Measurements from ENCODE around the gene CRYGS. TPM values are rescaled to one million over a fixed set of nuclear protein-coding genes. Genes with fewer than 3 reads are reported as not detected.
A peak's percentile ranks its signal among the peaks of the same experiment; 100 is the strongest.
"Not testable (repeated sequence)": the region's sequence is repeated elsewhere in the genome, so short reads cannot be mapped to it uniquely, and the experiment has no call there.

CRYGS gene
- total RNA-seq, 4 donors from 2014 or later, result 0.39 to 3.1 (median 3.1) TPM; not detected in 1

DNA sequence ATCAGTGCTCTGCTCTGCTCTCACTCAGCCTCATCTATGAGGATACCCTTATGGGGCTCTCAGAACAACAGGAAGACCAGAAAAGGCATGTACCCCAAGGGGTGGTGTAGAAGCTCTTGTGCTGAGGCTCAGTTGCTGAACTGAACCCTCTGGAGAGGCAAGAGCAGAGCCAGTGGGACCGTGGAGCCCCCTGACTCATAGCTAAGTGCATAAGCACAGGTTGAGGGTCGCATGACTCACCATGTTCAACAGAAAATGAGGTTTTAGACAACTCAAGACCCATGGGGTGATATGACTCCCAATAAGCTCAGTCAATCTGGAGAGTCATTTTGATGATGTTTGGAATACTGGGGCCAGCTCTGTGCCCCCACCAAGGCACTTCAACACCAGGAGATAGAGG lies 37.3 kb downstream of the CRYGS start:
- TF ChIP-seq POLR2A (IDR thresholded peaks at IDR 0.05) (no peak), POLR2AphosphoS5 (IDR thresholded peaks at IDR 0.05) (no peak), EP300 (IDR thresholded peaks at IDR 0.05) (no peak)
- TF ChIP-seq, protein P1, sequence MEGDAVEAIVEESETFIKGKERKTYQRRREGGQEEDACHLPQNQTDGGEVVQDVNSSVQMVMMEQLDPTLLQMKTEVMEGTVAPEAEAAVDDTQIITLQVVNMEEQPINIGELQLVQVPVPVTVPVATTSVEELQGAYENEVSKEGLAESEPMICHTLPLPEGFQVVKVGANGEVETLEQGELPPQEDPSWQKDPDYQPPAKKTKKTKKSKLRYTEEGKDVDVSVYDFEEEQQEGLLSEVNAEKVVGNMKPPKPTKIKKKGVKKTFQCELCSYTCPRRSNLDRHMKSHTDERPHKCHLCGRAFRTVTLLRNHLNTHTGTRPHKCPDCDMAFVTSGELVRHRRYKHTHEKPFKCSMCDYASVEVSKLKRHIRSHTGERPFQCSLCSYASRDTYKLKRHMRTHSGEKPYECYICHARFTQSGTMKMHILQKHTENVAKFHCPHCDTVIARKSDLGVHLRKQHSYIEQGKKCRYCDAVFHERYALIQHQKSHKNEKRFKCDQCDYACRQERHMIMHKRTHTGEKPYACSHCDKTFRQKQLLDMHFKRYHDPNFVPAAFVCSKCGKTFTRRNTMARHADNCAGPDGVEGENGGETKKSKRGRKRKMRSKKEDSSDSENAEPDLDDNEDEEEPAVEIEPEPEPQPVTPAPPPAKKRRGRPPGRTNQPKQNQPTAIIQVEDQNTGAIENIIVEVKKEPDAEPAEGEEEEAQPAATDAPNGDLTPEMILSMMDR (IDR thresholded peaks at IDR 0.05), result no peak
- Histone ChIP-seq H3K27me3 (no peaks in the 10 kb centered on the region), H3K36me3 (no peaks in the 10 kb centered on the region), H3K4me3 (no peak overlapping the region), H3K27ac (no peak overlapping the region), H3K9me3 (no peaks in the 10 kb centered on the region), H3K4me1 (peaks cover 0 to 19% (median 0%) of the 10 kb centered on the region in 3 donors)
- ATAC-seq, result no peak
- 94 to 100% methylated on average over 1 to 2 of the region's 2 CpGs for WGBS, 2 donors (ENCODE audit: low coverage in 1 of 2)

DNA sequence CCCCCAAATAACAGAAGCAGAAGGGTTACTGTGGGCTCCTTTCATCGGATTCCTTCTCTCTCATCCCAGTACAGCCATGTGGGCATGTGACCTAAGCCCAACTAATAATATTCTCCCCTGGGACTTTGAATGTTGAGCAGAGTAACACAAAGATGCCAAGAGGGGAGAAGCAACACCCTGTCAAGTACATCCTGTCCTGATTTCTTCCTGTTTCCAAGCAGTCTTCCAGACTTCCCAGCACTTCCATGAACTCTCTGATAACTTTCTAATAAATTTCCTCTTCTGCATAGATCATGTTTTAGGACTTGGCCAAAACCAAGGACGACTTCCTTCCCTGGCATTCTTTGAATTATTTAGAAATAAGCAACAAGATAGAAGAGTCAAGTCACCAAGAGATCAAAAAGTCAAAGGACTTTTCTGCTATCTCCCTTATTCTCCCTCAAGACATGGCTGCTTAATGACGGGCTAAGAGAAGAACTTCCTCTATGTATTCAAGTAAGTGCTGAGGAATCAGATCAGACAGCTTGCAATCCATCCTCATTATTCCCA lies 37.9 kb downstream of the CRYGS start:
- H3K27ac ChIP-seq, result no peak overlapping the region
- 61 to 65% methylated on average over 2 to 3 of the region's 3 CpGs for WGBS, 2 donors (ENCODE audit: low coverage in 1 of 2)
- ATAC-seq, result no peak
- no peaks in the 10 kb centered on the region for H3K9me3 ChIP-seq
- peaks cover 0 to 19% (median 0%) of the 10 kb centered on the region in 3 donors for H3K4me1 ChIP-seq
- TF ChIP-seq POLR2A (IDR thresholded peaks at IDR 0.05), result no peak
- no peak for TF ChIP-seq POLR2AphosphoS5 (IDR thresholded peaks at IDR 0.05)
- TF ChIP-seq EP300 (IDR thresholded peaks at IDR 0.05), result no peak
- TF ChIP-seq, protein P1 (IDR thresholded peaks at IDR 0.05), result no peak
- H3K36me3 ChIP-seq, result no peaks in the 10 kb centered on the region
- no peaks in the 10 kb centered on the region for H3K27me3 ChIP-seq
- no peak overlapping the region for H3K4me3 ChIP-seq

DNA sequence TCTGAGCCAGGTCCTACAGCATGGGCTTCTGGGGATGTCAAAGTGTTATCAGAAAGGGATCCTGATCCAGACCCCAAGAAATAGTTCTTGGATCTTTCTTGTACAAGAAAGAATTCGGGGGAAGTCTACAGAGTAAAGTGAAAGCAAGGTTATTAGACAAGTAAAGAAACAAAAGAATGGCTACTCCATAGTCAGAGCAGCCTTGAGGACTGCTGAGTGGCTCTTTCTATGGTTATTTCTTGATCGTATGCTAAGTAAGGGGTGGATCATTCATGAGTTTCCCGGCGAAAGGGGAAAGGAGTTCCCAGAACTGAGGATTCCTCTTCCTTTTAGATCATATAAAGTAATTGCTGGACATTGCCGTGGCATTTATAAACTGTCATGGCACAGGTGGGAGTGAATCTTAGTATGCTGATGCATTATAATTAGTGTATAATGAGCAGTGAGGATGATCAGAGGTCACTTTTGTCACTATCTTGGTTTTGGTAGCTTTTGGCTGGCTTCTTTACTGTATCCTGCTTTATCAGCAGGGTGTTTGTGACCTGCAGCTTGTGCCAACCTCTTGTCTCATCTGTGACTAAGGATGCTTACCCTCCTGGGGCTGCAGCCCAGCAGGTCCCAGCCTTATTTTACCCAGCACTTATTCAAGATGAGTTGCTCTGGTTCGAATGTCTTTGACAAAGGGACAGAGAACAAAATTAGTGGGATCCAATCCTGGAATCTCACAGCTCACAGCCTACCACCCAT lies 41.0 kb downstream of the CRYGS start:
- no peak overlapping the region for H3K4me3 ChIP-seq
- no peak for ATAC-seq
- H3K27me3 ChIP-seq, result no peaks in the 10 kb centered on the region
- H3K4me1 ChIP-seq, result peaks cover 0 to 19% (median 0%) of the 10 kb centered on the region in 3 donors
- H3K36me3 ChIP-seq, result no peaks in the 10 kb centered on the region
- peaks cover 0 to 4% (median 0%) of the 10 kb centered on the region in 3 donors for H3K9me3 ChIP-seq
- no peak for TF ChIP-seq EP300 (IDR thresholded peaks at IDR 0.05)
- TF ChIP-seq POLR2AphosphoS5 (IDR thresholded peaks at IDR 0.05), result no peak
- TF ChIP-seq POLR2A (IDR thresholded peaks at IDR 0.05), result no peak
- TF ChIP-seq, protein P1 (IDR thresholded peaks at IDR 0.05), result no peak
- peak overlapping the region in 2 of 4 donors; percentile 31 to 40 for H3K27ac ChIP-seq
- WGBS, 2 donors (ENCODE audit: low coverage in 1 of 2), result 50 to 72% methylated on average over 5 of the region's 6 CpGs

DNA sequence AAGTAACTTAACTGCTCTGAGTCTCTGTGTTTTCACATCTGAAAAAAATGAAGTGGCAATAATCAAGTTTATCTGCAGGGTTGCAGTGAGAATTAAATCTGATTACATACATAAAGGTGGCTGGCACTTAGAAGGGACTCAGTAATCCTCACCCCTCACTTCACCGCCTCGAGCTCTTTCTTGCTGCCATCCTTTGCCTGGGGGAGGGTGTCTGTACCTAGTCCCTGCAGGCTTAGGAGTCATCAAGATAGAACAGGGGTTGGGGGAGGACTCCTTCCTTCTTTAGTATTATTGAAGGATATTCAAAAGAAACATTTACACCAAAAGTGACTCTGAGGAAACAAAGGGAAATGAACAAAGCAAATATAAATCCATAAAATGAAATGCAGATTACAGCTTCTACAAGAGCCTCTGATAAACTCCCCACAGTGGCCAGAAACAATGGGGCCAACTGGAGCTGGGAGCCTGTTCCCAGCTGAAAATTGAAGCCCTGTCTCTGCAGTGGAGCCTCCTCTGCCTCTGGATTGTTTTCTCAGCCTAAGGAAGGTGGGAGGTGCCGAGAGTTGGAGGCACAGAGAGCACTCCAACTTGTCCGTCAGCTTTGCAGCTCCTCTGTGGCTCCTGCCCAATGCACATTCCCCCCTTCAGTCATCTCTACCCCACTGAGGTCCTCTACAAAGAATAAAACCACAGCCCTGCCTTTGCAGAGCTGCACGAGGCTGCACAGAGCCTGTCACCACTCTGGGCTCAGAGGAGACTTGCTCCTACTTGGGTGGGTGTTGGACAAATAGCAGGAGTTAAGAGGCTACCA lies 41.8 kb downstream of the CRYGS start:
- H3K9me3 ChIP-seq, result peaks cover 0 to 4% (median 0%) of the 10 kb centered on the region in 3 donors
- H3K27me3 ChIP-seq, result no peaks in the 10 kb centered on the region
- TF ChIP-seq POLR2AphosphoS5 (IDR thresholded peaks at IDR 0.05) (no peak), POLR2A (IDR thresholded peaks at IDR 0.05) (no peak)
- peaks cover 0 to 19% (median 0%) of the 10 kb centered on the region in 3 donors for H3K4me1 ChIP-seq
- no peaks in the 10 kb centered on the region for H3K36me3 ChIP-seq
- peak overlapping the region in 1 of 4 donors; percentile 31 for H3K27ac ChIP-seq
- no peak overlapping the region for H3K4me3 ChIP-seq
- ATAC-seq, result no peak
- WGBS, 2 donors (ENCODE audit: low coverage in 1 of 2), result 48 to 83% methylated on average over 2 to 4 of the region's 5 CpGs

DNA sequence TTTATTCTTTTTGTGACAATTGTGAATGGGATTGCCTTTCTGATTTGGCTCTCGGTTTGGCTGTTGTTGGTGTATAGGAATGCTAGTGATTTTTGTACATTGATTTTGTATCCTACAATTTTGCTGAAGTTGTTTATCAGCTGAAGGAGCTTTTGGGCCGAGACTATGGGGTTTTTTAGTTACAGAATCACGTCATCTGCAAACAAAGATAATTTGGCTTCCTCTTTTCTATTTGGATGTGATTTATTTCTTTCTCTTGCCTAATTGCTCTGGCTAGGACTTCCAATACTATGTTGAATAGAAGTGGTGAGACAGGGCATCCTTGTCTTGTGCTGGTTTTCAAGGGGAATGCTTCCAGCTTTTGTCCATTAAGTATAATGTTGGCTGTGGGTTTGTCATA lies 44.2 kb downstream of the CRYGS start:
- not testable (repeated sequence) for H3K27me3 ChIP-seq, H3K27ac ChIP-seq, ATAC-seq, H3K36me3 ChIP-seq, H3K4me3 ChIP-seq, H3K9me3 ChIP-seq
- 74 to 85% methylated on average over 3 of the region's 3 CpGs for WGBS, 2 donors (ENCODE audit: low coverage in 1 of 2)
- H3K4me1 ChIP-seq, result peaks cover 0 to 36% (median 0%) of the 10 kb centered on the region in 3 donors

DNA sequence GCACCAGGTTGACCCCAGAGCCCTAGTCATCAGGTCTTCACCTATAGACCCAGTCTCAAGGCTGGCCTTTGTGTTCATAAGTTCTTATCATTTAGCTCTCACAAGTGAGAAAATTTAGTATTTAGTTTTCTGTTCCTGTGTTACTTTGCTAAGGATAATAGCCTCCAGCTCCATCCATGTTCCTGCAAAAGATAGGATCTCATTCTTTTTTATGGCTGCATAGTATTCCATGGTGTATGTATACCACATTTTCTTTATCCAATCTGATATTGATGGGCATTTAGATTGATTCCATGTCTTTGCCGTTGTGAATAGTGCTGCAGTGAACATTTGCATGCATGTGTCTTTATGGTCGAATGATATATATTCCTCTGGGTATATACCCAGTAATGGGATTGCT lies 46.2 kb downstream of the CRYGS start:
- not testable (repeated sequence) for H3K4me3 ChIP-seq, H3K9me3 ChIP-seq, ATAC-seq, H3K36me3 ChIP-seq, H3K27me3 ChIP-seq, H3K27ac ChIP-seq
- WGBS, 2 donors (ENCODE audit: low coverage in 1 of 2), result 95 to 100% methylated on average over 2 of the region's 2 CpGs
- peaks cover 0 to 33% (median 0%) of the 10 kb centered on the region in 3 donors for H3K4me1 ChIP-seq

Data from gastroesophageal sphincter (tissue), 4 donors.